GM12878 (cell line): Measurements from ENCODE around the gene GSG1. TPM values are rescaled to one million over a fixed set of nuclear protein-coding genes. Genes with fewer than 3 reads are reported as not detected.

Experiments used
- ATAC-seq: fragments of 200-7000 bp; cut with Tn5 transposase; 3 replicates; pipeline ENCODE4 v1.9.1; 2020; ENCODE audit warnings: mild to moderate bottlenecking, moderate library complexity
- Bru-seq: library from RNA; stranded (reverse); fragments of 400-500 nt; gene quantifications from one replicate; lab custom pipeline; 2021; lab: Mats Ljungman, UMichigan
- BruChase-seq, 2 experiments: library from RNA; stranded (reverse); fragments of 400-500 nt; gene quantifications; one replicate each; lab custom pipeline; 2021; lab: Mats Ljungman, UMichigan
- BruUV-seq: library from RNA; stranded (reverse); fragments of 400-500 nt; replicated peaks from 2 replicates; lab custom pipeline; 2021; lab: Mats Ljungman, UMichigan
- CTCF ChIA-PET: fragments of 300-600 bp; sonication (Branson Sonifier 250); formaldehyde crosslinking; extraction: SDS; loops from one replicate; lab custom pipeline; 2021; ENCODE audit warnings: inconsistent platforms; lab: Yijun Ruan, JAX
- POLR2A ChIA-PET: fragments of 350-600 bp; formaldehyde crosslinking; extraction: SDS; loops from one replicate; lab custom pipeline; 2021; ENCODE audit warnings: inconsistent platforms; lab: Charles Lee
- RAD21 ChIA-PET: fragments of 300-600 bp; sonication (Branson Sonifier 250); formaldehyde crosslinking; loops from one replicate; lab custom pipeline; 2023; ENCODE audit warnings: antibody characterized with exemption; ENCODE audit not compliant: unreplicated experiment; lab: Charles Lee
- SMC1A ChIA-PET: fragments of 300-600 bp; sonication (Branson Sonifier 250); formaldehyde crosslinking; loops from one replicate; lab custom pipeline; 2023; ENCODE audit not compliant: unreplicated experiment, uncharacterized antibody; lab: Charles Lee
- DNase-seq: peaks from one replicate; pipeline ENCODE4 v3.0.0-alpha.2; 2011; ENCODE audit warnings: low read depth, low spot score
- FAIRE-seq: peaks from 3 replicates; lab custom pipeline; 2011; peaks lifted over from hg19 to GRCh38; lab: Jason Lieb, UNC
- H2AFZ ChIP-seq: 2 replicates; pipeline ENCODE4 v1.6.0; 2011; ENCODE audit warnings: low read depth, low read length, control low read depth; ENCODE audit not compliant: control insufficient read depth
- H3K27ac ChIP-seq: 2 replicates; pipeline ENCODE4 v1.5.1; 2011; ENCODE audit warnings: control low read depth; ENCODE audit not compliant: control insufficient read depth, insufficient read depth
- H3K27me3 ChIP-seq, 2 experiments: replicated peaks in 1 of 2; 2 replicates each; pipeline versions ENCODE4 v1.6.0 to v1.6.1; 2011; ENCODE audit warnings: low read length in 1 of 2; ENCODE audit not compliant: control insufficient read depth in 2 of 2, insufficient read depth in 2 of 2
- H3K36me3 ChIP-seq, 2 experiments: 2 replicates each; pipeline ENCODE4 v1.5.1; 2011; ENCODE audit warnings: low read length in 1 of 2; ENCODE audit not compliant: control insufficient read depth in 2 of 2, insufficient read depth in 2 of 2
- H3K4me1 ChIP-seq: 2 replicates; pipeline ENCODE4 v1.6.1; 2011; ENCODE audit warnings: mild to moderate bottlenecking, low read length, moderate library complexity, mixed read lengths; ENCODE audit not compliant: control insufficient read depth, insufficient read depth
- H3K4me2 ChIP-seq: 2 replicates; pipeline ENCODE4 v1.6.0; 2011; ENCODE audit warnings: control low read depth; ENCODE audit not compliant: control insufficient read depth, insufficient read depth
- H3K4me3 ChIP-seq: fragments of 200-600 bp; sonication (generic); 2 replicates; pipeline ENCODE4 v1.5.1; 2016
- H3K79me2 ChIP-seq: 2 replicates; pipeline ENCODE4 v1.6.0; 2011; ENCODE audit warnings: low read length; ENCODE audit not compliant: control insufficient read depth, insufficient read depth
- H3K9ac ChIP-seq: 2 replicates; pipeline ENCODE4 v1.8.0; 2011; ENCODE audit warnings: low read length, control low read depth, mixed read lengths; ENCODE audit not compliant: control insufficient read depth, insufficient read depth
- H3K9me3 ChIP-seq: replicated peaks from 3 replicates; pipeline ENCODE4 v1.5.1; 2011; ENCODE audit warnings: mild to moderate bottlenecking, low read length; ENCODE audit not compliant: control insufficient read depth, insufficient read depth
- H4K20me1 ChIP-seq: 2 replicates; pipeline ENCODE4 v1.6.0; 2011; ENCODE audit not compliant: control insufficient read depth, insufficient read depth
- SUPT20H ChIP-seq: IDR thresholded peaks from 2 replicates; pipeline ENCODE4 v1.6.1; 2011; ENCODE audit warnings: low read depth, mild to moderate bottlenecking, low read length, moderate library complexity, borderline replicate concordance; ENCODE audit not compliant: control insufficient read depth
- WGBS: methylation state at CpG from one replicate; pipeline ENCODE4 v1.1.6; 2016; ENCODE audit warnings: low lambda C conversion rate; ENCODE audit not compliant: insufficient replicate concordance, insufficient coverage; ENCODE audit errors: missing lambda C conversion rate; 5-methylcytosine and 5-hydroxymethylcytosine counted together
- in situ Hi-C: fragments of 300-500 bp; cut with MboI; formaldehyde crosslinking; loops from 9 replicates; pipeline ENCODE4 v1.14.3; 2018; ENCODE audit warnings: mixed read lengths
- intact Hi-C: fragments of 100-400 bp; cut with micrococcal nuclease; formaldehyde crosslinking; loops from one replicate; pipeline ENCODE4 v1.14.2; 2022; ENCODE audit not compliant: unreplicated experiment
- long read RNA-seq, 2 experiments: library from polyadenylated mRNA; unstranded; transcript quantifications; one replicate each; pipeline ENCODE4 v2.0.0, GENCODE V29; 2019 to 2020
- polyA minus RNA-seq, 3 experiments: library from RNA; depleted of rRNA, polyadenylated mRNA; stranded (reverse); fragments of >200 nt; gene quantifications; 2 replicates each; pipeline ENCODE4 v1.2.3, GENCODE V29; 2011
- polyA plus RNA-seq, 11 experiments: library from polyadenylated mRNA; depleted of rRNA in 4 of 11; unstranded in 6 of 11; stranded (reverse) in 5 of 11; fragments of >200 nt; fragmentation: Nextera tagmentation in 4 of 11; fragmentation: Illumina TruSeq in 1 of 11; extraction: Ambion mirVana in 4 of 11; extraction: Trizol in 1 of 11; gene quantifications; 1 replicate in 1 of 11; 2 replicates in 10 of 11; pipeline versions ENCODE4 v1.2.1 to v1.2.3, GENCODE V29; 2011 to 2016; ENCODE audit warnings: inconsistent platforms in 2 of 11, missing spikeins in 2 of 11, low read depth in 1 of 11
- total RNA-seq, 4 experiments: library from RNA; depleted of rRNA in 3 of 4; stranded (reverse); fragments of >200 nt in 3 of 4; fragmentation: Illumina TruSeq in 1 of 4; extraction: Trizol in 1 of 4; gene quantifications; 2 replicates each; pipeline versions ENCODE4 v1.2.1 to v1.2.3, GENCODE V29; 2013 to 2021
- TF ChIP-seq, protein P1 (sequence below): IDR thresholded peaks from 2 replicates; pipeline ENCODE4 v1.6.1; 2011; ENCODE audit warnings: low read depth, low read length, improper control_type of control experiment, borderline replicate concordance

The GSG1 gene
- total RNA-seq (2013; cell fraction: nucleolus; rRNA removed), result not detected in 2 replicates
- total RNA-seq (2014; rRNA removed) (not detected in 2 replicates), total RNA-seq (2014; rRNA removed; fragmentation: Illumina TruSeq; extraction: Trizol) (not detected in 2 replicates), total RNA-seq (2021) (not detected in 2 replicates), polyA plus RNA-seq (2011; rRNA removed) (not detected in 2 replicates), polyA plus RNA-seq (2014; fragmentation: Illumina TruSeq; extraction: Trizol) (not detected in 2 replicates), polyA plus RNA-seq (2014; fragmentation: Nextera tagmentation; extraction: Ambion mirVana) (not detected), polyA plus RNA-seq (2014; rRNA removed) (not detected in 2 replicates), polyA plus RNA-seq (2016; fragmentation: Nextera tagmentation; extraction: Ambion mirVana) (not detected), polyA minus RNA-seq (2011; rRNA and poly(A)+ RNA removed) (not detected in 2 replicates), Bru-seq, nascent RNA (not detected), BruChase-seq, experiment 1, labeled RNA remaining after a 6-hour chase (not detected), BruChase-seq, experiment 2, labeled RNA remaining after a 2-hour chase (not detected)
- polyA plus RNA-seq (2011; ENCODE audit: low read depth), result not detected
- not detected in 2 replicates for polyA plus RNA-seq (2011; cell fraction: cytosol; rRNA removed)
- not detected in 2 replicates for polyA plus RNA-seq (2011; cell fraction: nucleus; rRNA removed)
- polyA plus RNA-seq (2012), result not detected in 2 replicates
- polyA minus RNA-seq (2011; cell fraction: cytosol; rRNA and poly(A)+ RNA removed), result not detected in 2 replicates
- not detected in 2 replicates for polyA minus RNA-seq (2011; cell fraction: nucleus; rRNA and poly(A)+ RNA removed)
- long read RNA-seq, experiment 1, result 0 reads
- long read RNA-seq, experiment 2, result 0 reads

DNA sequence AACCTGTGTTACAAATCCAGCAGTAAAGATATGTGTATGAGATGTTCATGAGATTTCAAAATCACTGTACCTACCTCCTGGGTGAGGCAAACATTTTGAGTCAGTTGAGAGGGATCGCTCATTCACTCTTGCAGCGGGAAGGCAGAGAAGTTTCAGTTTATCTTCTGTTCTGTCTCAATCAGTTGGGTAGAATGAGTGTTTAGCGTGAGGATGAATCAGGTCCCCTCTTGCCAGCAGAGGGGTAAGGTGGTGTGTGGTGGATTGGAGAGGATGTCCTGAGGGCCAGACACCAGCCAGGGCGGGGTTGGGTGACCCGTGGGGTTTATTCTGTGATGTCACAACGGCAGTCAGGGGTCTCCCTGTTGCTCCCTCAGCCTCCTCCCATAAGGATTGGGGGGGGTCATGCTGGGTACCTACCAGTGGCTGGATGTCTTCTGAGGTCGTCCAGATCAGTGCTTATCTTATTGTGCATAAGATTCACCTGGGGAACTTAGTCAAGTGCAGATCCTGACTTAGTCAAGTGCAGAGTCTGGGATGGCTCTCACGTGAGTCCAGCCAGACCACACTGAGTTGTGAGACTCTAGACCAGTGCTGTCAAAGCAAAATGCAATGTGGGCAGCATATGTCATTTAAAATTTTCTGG is at the start of gene GSG1:
Gene GSG1, minus strand, starts transcription at position 277 of the 643 bp plus-strand sequence. Its CDS starts 155 bp downstream, at position 122.
- Histone ChIP-seq H3K9me3 (no peaks in the 10 kb centered on the region; the same call in 2 of the 3 replicates), H3K4me1 (peaks cover 9% of the 10 kb centered on the region; the same call in 1 of the 2 replicates), H3K9ac (no peak within 1 kb of the TSS), H3K79me2 (no peaks in the 10 kb centered on the region), H3K4me2 (no peak within 1 kb of the TSS), H4K20me1 (no peaks in the 10 kb centered on the region), H2AFZ (no peak within 1 kb of the TSS), H3K4me3 (no peak within 1 kb of the TSS), H3K27ac (no peak within 1 kb of the TSS), H3K36me3 (no peaks in the 10 kb centered on the region), H3K27me3 (peaks cover 2 to 12% of the 10 kb centered on the region in 2 experiments; a peak in 3 of 4 replicates)
- ChIA-PET POLR2A (no interaction called here), CTCF (interaction anchor here (1.3 to 1.6 kb wide), 2 partner anchors 108 to 109 kb away, joined by 5 to 6 read pairs; no protein-coding TSS in a partner anchor), RAD21 (no interaction called here), SMC1A (no interaction called here)
- in situ Hi-C loops, result no loop called here
- DNase-seq (no peak), FAIRE-seq (no peak), ATAC-seq (no peak)
- BruUV-seq, result no TSS peak
- WGBS, result 2% methylated on average over 8 of the region's 8 CpGs
- intact Hi-C loops, result no loop called here
- TF ChIP-seq, protein P1, sequence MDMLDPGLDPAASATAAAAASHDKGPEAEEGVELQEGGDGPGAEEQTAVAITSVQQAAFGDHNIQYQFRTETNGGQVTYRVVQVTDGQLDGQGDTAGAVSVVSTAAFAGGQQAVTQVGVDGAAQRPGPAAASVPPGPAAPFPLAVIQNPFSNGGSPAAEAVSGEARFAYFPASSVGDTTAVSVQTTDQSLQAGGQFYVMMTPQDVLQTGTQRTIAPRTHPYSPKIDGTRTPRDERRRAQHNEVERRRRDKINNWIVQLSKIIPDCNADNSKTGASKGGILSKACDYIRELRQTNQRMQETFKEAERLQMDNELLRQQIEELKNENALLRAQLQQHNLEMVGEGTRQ, result no peak
- no peak for TF ChIP-seq SUPT20H
